HK-2 (cell line): ENCODE data around the gene IL24.

Experiments
- DNase-seq: peaks from one replicate; pipeline ENCODE4 v3.0.0-alpha.2; 2018; ENCODE audit not compliant: unreplicated experiment

IL24 gene

GRCh38 chr1:206880314-206880713 lies 16.9 kb upstream of the IL24 start:
- no peak for DNase-seq

- no peak for DNase-seq
Measured at GRCh38 chr1:206882555-206882954, 14.7 kb upstream of the IL24 start.

GRCh38 chr1:206883160-206883559 lies 14.1 kb upstream of the IL24 start:
- no peak for DNase-seq

- DNase-seq: no peak
Measured at GRCh38 chr1:206883876-206884275, 13.4 kb upstream of the IL24 start.

GRCh38 chr1:206885341-206886060 lies 11.7 kb upstream of the IL24 start:
- no peak for DNase-seq

- no peak for DNase-seq
Measured at GRCh38 chr1:206886831-206887230, 10.4 kb upstream of the IL24 start.

- no peak for DNase-seq
Measured at GRCh38 chr1:206887701-206888100, 9.5 kb upstream of the IL24 start.

GRCh38 chr1:206890125-206891060 lies 6.8 kb upstream of the IL24 start:
- no peak for DNase-seq

GRCh38 chr1:206891412-206891811 lies 5.8 kb upstream of the IL24 start:
- DNase-seq: no peak

GRCh38 chr1:206892351-206892984 lies 4.8 kb upstream of the IL24 start:
- no peak for DNase-seq

- DNase-seq: no peak
Measured at GRCh38 chr1:206893380-206893779, 3.9 kb upstream of the IL24 start.

GRCh38 chr1:206895325-206895724 lies 1.9 kb upstream of the IL24 start:
- DNase-seq: no peak

- DNase-seq: no peak
Measured at GRCh38 chr1:206895837-206896242, 1.4 kb upstream of the IL24 start.

- DNase-seq: no peak
Measured at GRCh38 chr1:206896261-206896660, 982 bp upstream of the IL24 start.

GRCh38 chr1:206898089-206898914 lies 1.1 kb downstream of the IL24 start:
- DNase-seq: peak; percentile 25

- no peak for DNase-seq
Measured at GRCh38 chr1:206898915-206899431, 1.7 kb downstream of the IL24 start.

GRCh38 chr1:206899717-206900116 lies 2.5 kb downstream of the IL24 start:
- DNase-seq: no peak

GRCh38 chr1:206900149-206900548 lies 2.9 kb downstream of the IL24 start:
- DNase-seq: no peak

- no peak for DNase-seq
Measured at GRCh38 chr1:206901944-206902343, 4.7 kb downstream of the IL24 start.

GRCh38 chr1:206902702-206903101 lies 5.5 kb downstream of the IL24 start:
- no peak for DNase-seq

- no peak for DNase-seq
Measured at GRCh38 chr1:206903687-206904086, 6.4 kb downstream of the IL24 start.
